Stimulated activated CD4-positive, alpha-beta T cell treated with anti-CD3 and anti-CD28 coated beads, Interleukin-1b, Interleukin-23, amount 100 ng/mL, for 4 hours (primary cell): ENCODE measurements around the gene RRAGA.
"Not testable (repeated sequence)": the region's sequence is repeated elsewhere in the genome, so short reads cannot be mapped to it uniquely, and the experiment has no call there.

ENCODE experiments used
- DNase-seq, 2 donors: peaks; one replicate each; pipeline ENCODE4 v3.0.0-alpha.2; 2020; ENCODE audit warnings: low read depth in 2 of 2

The RRAGA gene

GRCh38 chr9:19085295-19085694 lies 36.1 kb downstream of the RRAGA start:
- DNase-seq = no peak

- no peak for DNase-seq
These were observed 38.1 kb downstream of the RRAGA start for GRCh38 chr9:19087106-19088000.

DNA sequence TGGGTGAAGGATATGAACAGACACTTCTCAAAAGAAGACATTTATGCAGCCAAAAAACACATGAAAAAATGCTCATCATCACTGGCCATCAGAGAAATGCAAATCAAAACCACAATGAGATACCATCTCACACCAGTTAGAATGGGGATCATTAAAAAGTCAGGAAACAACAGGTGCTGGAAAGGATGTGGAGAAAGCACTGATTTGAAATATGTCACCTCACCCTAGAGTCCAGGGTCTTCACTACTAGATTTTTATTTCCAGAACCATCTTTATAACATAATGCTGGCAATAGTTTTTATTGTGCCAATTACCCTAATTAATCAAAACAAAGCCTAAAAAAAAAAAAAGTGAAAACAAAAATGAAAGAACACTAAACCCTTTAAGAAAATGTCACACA lies 48.2 kb downstream of the RRAGA start:
- not testable (repeated sequence) for DNase-seq
